Measurements from ENCODE around the gene MEMO1.
"Not testable (repeated sequence)": the region's sequence is repeated elsewhere in the genome, so short reads cannot be mapped to it uniquely, and the experiment has no call there.

Gene MEMO1

DNA sequence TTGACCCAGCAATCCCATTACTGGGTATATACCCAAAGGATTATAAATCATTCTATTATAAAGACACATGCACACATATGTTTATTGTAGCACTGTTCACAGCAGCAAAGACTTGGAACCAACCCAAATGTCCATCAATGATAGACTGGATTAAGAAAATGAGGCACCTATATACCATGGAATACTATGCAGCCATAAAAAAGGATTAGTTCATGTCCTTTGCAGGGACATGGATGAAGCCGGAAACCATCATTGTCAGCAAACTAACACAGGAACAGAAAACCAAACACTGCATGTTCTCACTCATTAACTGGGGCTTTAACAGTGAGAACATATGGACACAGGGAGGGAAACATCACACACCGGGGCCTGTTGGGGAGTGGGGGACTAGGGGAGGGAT is 110.7 kb downstream of the MEMO1 start:
- not testable (repeated sequence) for DNase-seq

DNA sequence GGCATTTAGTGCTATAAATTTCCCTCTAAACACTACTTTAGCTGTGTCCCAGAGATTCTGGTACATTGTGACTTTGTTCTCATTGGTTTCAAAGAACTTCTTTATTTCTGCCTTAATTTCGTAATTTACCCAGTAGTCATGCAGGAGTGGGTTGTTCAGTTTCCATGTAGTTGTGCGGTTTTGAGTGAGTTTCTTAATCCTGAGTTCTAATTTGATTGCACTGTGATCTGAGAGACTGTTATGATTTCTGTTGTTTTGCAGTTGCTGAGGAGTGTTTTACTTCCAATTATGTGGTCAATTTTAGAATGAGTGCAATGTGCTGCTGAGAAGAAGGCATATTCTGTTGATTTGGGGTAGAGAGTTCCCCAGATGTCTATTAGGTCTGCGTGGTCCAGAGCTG is 112.5 kb downstream of the MEMO1 start:
- DNase-seq, result not testable (repeated sequence)

DNA sequence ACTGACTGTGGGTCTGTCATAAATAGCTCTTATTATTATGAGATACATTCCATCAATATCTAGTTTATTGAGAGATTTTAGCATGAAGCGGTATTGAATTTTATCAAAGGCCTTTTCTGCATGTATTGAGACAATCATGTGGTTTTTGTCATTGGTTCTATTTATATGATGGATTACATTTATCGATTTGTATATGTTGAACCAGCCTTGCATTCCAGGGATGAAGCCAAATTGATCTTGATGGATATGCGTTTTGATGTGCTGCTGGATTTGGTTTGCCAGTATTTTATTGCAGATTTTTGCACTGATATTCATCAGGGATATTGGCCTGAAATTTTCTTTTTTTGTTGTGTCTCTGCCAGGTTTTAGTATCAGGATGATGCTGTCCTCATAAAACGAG is 113.5 kb downstream of the MEMO1 start:
- DNase-seq, result not testable (repeated sequence)

DNA sequence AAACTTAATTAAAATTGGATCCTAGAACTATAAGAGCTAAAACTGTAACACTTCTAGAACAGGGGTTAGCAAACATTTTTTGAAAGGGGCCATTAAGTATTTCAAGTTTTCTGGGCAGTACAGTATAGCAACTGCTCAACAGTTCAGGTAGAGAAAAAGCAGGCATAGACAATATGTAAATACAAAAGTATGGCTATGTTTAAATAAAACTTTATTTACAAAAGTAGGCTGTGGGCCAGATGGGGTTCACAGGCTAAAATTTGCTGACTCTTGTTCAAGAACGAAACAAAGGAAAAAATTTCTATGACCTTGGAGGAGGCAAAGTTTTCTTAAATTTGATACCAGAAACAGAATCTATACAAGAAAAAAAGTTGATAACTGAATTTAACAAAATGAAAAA is 114.5 kb downstream of the MEMO1 start:
- no peak for DNase-seq

DNA sequence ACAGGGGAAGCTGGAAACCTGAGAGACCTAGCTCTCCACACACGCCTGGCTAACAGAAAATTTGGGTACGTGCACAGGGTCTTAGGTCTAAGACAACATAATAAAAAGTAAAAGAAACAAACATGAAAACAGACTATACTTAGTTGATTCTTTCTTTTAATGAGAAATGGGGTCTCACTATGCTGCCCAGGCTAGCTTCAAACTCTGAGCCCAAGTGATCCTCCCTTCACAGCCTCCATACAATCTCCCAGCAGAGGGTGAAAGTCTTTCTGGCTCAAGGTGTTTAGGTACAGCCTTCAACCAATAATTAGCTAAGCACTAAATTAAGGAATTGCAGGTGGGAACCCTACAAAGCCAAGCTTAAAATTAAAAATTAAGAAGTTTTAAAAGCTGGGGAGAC is 116.2 kb downstream of the MEMO1 start:
- no peak for DNase-seq

DNA sequence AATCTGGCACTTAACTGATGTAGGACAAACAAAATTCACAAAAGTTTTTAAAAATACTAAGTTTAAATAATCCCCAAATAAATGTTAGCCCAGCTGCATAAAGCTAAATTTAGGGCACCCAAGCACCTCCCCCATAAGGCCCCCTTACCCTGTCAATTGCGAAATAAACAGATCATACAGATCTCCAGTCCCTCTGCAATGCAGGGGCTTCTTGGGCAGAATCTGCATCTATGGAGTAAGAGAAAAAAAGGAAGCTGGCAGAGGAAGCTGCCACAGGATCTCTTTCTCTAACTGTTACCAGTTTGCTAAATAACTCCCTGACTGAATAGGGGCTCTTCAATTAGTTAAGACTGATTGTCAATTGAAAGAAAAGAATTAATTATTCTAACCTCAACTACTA is 117.7 kb downstream of the MEMO1 start:
- peak; percentile 43 for DNase-seq

DNA sequence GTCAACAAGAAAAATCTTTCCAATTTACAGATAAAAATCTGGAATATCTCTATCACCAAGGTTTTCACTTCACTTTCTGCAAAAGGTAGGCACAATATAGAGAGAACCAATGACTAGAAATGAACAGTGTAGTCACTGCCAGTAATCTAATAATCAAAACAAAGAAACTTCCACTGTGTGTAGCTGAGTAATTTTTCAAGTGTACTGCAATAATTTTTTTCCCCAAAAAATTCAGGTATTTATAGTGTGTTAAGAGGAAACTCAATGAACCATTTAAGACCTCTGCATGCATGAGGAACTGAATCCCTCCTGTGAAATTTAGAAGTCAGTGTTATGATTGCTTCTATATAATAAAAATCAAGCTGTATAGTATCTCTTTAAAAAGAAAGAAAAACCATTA is 121.8 kb downstream of the MEMO1 start:
- no peak for DNase-seq

DNA sequence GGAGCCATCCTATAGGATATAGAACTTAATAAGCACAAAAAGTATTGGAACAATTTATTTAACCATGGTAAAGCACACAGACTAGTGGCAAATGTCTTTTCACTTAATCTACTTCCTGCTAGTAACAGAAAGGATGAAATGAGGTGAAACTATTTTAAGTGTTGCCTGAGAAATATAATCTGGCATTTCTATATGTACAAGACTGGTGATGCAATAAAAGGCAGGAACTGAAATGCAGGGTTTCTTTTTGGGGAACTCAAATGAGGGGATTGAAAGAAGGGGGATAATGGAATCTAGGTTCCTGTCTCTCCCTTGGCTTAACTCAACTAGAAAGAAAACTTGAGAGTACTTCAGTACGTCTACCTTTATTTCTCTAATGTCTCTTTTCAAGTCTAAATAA is 122.3 kb downstream of the MEMO1 start:
- peak; percentile 25 for DNase-seq

DNA sequence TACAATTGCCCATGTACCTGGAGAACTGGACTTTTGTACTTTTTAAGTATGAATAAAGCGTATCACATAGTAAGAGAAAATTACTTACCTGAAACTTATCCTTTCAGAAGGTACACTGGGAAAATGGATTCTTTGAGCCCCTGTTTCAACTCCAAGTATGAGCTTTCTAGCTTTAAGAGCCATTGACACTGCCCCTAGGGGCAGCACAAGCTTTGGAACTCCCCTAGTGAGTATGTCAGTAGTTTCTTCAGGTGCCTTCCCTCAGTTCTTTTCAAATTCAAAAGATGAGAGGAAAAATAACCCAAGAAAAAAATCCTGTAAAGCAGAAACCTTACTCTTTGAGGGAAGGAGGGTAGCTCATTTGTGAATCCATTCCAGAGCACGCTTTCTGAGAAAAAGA is 124.1 kb downstream of the MEMO1 start:
- DNase-seq, result no peak

DNA sequence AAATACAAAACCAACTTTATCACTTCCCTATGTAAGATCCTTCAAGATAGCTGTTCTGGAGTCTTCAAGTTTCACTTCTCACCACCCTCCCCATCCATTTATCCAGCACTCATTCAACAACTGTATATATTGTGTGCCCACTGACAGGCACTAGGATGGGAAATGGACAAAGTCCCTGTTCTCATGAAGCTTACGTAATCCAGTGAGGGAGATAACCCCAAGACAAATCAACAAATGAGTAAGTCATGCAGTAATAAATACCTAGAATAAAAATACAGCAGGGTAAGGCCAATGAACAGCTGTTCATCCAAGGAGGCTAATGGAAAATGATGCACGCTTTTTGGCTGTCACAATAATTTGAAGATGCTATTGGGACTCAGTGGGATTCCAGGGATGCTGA is 133.8 kb downstream of the MEMO1 start:
- DNase-seq, result peak; percentile 23

DNA sequence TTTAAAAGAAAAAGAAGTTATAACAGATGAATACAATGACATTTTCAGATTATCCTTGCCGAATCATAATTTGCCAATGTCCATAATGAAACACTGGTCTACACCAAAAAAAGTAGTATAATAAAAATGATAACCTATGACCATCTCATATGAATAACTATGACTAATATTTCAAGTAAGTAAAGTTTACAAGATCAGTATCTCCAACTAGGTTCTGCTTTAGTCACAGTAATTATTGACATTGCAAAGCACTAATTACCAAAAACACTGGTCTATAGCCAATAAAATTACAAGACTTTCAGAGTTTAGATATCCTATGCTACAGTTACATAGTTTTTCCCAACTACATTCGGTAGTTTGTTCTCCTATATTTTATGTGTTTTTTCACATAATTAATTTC is 136.7 kb downstream of the MEMO1 start:
- DNase-seq, result no peak

DNA sequence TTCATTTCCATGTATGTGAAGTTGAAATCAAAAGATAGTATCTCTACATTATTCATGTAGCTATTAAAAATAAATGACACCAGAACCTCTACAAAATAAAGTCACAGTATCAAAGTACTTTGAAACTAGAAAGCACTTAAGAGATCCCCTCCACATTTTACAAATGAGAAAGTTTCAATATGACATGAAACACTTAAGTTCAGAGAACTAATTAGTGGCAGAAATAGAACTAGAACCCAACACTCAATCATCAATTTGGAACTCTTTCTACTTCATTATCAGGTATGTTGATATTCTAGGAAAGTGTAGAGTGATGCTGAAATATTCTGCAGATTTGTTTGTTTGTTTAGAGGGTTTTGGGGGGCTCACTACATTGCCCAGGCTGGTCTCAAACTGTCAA is 145.6 kb downstream of the MEMO1 start:
- DNase-seq, result no peak

DNA sequence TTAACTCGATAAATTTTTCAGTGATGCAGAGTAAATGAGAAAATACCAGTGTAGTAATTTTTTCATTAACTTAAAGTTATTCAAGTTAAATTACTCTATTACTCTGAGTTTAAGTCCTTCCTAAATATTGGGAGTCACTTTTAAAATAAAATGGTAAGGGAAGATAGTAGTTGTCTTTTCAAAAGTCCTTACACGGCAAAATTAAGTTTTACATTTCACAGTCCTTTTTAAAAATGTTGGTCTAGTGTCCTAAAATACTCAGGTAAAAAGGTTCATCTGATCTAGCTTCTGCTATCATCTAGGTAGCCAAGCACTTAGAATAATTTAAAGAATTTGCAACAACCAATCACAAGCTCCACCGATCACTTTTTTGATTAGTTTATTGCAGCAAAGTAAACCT is 146.9 kb downstream of the MEMO1 start:
- DNase-seq, result no peak

DNA sequence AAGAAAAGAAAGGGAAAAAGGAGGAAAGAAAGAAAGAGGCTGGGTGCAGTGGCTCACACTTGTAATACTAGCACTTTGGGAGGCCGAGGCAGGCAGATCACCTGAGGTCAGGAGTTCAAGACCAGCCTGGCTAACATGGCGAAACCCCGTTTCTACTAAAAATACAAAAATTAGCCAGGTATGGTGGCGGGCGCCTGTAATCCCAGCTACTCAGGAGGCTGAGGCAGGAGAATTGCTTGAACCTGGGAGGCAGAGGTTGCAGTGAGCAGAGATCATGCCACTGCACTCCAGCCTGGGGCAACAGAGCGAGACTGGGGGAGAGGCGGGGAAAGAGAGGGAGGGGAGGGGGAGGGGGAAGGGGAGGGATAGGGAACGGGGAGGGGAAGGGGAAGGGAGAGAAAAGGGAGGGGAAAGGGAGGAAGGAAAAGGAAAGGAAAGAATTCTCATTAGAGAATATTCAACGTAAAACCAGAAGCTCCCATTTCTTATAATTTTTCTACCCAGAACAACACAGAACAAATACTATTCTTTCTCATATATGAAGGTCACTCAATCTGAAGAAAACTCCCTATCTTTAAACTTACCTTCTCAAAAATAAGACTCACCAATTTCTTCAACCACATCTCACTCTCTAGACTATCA is 147.7 kb downstream of the MEMO1 start:
- DNase-seq, result not testable (repeated sequence)

DNA sequence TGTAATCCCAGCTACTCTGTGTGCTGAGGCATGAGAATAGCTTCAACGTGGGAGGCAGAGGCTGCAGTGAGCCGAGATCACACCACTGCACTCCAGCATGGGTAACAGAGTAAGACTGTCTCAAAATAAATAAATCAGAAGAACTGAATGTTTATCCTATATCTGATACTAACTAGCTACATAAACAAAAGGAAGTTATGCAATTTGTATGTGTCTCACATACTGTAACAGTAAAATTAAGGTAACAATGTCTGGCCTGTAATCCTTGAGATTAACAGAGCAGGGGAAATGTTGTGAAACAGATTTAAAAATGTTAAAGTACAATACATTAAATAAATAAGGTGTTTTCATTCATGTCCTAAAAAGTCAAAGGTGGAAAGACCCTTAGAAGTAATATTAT is 150.8 kb downstream of the MEMO1 start:
- DNase-seq, result no peak

DNA sequence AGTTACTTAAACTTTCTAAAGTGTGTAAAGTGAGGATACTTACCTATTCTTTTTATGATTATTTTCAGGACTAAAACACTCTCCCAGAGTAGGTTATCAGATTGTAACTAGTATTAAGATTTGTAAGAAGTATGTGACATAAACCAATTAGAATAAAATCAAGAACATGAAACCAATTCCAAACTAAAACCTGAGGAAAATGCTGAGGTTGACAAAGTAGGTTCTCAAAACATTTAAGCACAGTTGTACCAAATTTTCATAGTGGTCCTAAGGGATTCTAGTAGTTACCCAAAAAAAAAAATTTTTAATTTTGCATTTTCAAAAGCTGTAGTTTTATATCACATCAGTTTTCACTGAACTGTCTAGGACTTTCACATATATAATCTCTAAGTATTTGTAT is 157.3 kb downstream of the MEMO1 start:
- no peak for DNase-seq

DNA sequence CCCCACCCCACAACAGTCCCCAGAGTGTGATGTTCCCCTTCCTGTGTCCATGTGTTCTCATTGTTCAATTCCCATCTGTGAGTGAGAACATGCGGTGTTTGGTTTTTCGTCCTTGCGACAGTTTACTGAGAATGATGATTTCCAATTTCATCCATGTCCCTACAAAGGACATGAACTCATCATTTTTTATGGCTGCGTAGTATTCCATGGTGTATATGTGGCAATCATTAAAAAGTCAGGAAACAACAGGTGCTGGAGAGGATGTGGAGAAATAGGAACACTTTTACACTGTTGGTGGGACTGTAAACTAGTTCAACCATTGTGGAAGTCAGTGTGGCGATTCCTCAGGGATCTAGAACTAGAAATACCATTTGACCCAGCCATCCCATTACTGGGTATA is 168.7 kb downstream of the MEMO1 start:
- not testable (repeated sequence) for DNase-seq

DNA sequence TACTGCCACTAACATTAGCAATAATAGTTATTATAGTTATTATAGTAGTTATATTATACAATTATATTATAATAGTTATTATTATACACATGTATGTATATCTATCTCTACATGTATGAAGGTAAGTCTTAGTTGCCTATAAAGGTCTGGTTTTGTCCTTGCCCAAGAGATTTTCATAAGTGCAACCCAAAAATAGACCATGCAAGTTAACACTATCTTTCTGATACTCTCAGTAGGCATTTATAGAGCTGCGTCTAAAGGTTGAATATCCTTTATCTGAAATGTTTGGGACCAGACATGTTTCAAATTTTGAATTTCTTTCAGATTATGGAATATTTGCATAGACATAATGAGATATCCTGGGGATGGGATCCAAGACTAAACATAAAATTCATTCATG is 175.4 kb downstream of the MEMO1 start:
- DNase-seq, result no peak

DNA sequence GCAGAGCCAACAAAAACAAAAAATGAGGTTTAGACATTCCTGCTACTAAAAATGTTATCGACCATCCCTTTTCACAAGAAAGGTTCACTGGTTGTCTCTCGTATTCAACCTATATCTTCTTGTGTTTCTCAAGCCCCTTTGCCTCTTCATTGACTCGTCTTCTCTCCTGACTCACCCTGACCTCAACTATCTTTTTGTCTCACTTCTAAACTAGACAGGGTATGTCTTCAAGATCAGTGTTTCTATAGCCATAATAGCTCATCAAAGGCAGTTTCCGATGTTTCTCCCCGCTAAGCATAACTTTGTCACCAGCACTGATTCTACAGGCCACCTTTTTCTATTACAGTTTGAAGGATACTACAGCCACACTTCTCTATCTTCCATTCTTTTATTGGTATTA is 178.4 kb downstream of the MEMO1 start:
- no peak for DNase-seq

DNA sequence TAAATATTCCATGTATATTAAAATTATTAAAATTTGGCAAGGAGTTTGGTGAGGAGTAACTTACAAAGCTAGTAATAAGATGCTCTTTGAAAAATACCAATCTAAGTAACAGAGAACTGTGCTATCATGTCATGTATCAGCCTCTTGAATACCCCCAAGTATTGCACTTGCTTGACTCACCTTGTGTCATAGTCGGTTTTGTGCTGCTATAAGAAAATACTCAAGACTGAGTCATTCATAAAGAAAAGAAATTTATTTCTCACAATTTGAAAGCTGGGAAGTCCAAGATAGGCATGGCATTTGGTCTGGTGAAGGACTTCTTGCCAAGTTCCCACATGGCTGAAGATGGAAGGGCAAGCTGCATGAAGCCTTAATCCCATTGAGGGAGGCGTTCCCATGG is 179.2 kb downstream of the MEMO1 start:
- no peak for DNase-seq

DNA sequence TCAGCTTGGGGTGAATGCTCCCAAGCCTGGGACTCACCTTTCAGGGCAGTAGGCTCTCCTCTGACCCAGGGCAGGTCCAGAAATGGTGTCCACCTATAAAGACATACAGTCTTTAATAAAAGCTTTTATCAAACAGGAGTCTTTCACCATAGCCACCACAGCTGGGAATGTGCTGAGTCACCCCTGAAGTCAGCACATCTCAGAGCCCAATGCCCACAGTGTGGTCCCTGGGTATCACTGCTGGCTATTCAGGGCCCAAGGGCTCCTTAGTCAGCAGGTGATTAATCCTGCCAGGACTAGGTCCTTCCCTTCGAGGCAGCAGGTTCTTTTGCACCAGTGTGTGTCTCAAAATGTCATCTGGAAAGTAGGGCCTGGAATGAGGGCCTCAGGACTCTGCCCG is 181.9 kb downstream of the MEMO1 start:
- no peak for DNase-seq

DNA sequence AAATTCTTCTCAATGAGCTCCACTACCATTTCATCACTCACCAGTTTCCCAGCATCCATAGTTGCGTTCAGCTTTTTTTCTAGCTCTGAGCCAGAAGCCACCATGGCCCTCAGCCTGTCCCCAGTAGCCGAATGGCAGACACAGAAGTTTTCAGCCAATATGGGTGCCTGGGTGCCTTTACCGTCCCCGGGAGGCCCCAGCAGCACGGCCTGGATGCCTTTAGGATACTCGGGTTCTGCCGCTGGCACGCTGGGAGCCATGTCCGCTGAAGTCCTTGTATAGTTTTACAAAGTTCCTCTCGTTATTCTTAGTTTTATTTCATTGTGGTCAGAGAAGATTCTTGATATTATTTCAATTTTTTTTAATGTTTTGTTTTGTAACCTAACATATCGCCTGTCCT is 187.2 kb downstream of the MEMO1 start:
- DNase-seq, result no peak

DNA sequence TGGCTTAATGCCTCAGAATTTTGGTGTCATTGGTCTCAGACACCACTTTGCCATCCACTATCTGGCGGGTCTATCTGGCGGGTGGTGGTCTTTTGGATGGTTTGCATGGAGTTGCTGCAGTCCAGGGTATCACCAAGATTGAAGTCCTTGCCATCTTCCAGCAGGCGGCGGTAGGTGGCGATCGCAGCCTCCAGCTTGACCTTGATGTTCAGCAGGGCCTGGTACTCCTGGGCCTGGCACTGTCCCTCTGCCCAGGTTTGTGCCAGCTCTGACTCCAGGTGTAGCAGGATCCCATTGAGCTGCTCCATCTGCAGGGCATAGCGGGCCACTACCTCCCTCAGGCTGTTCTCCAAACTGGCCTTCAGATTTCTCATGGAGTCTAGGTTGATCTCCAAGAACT is 188.2 kb downstream of the MEMO1 start:
- no peak for DNase-seq

Measured in suppressor macrophage treated with lipopolysaccharide for 4 hours (primary cell).